PC-3 (cell line): ENCODE data around the gene PCDHGA4. TPM values are rescaled to one million over a fixed set of nuclear protein-coding genes. Genes with fewer than 3 reads are reported as not detected.

Source experiments
- ATAC-seq: fragments of 200-7000 bp; cut with Tn5 transposase; 2 replicates; pipeline ENCODE4 v1.9.1; 2020; ENCODE audit warnings: mild to moderate bottlenecking, moderate library complexity
- BruUV-seq: library from RNA; stranded (reverse); fragments of 400-500 nt; replicated peaks from 2 replicates; lab custom pipeline; 2021; lab: Mats Ljungman, UMichigan
- CTCF ChIA-PET: fragments of 300-600 bp; sonication (Branson Sonifier 250); formaldehyde crosslinking; loops from one replicate; lab custom pipeline; 2022; ENCODE audit warnings: antibody characterized with exemption; lab: Charles Lee
- POLR2A ChIA-PET: fragments of 300-600 bp; sonication (Branson Sonifier 250); formaldehyde crosslinking; loops from one replicate; lab custom pipeline; 2022; ENCODE audit warnings: antibody characterized with exemption; ENCODE audit not compliant: unreplicated experiment; lab: Charles Lee
- DNase-seq: peaks from one replicate; pipeline ENCODE4 v3.0.0-alpha.2; 2015
- H2AFZ ChIP-seq: fragments of 300-600 bp; sonication (generic); 2 replicates; pipeline ENCODE4 v1.6.0; 2016; ENCODE audit warnings: antibody characterized with exemption, low read length
- H3F3A ChIP-seq: fragments of 300-600 bp; sonication (generic); one replicate; pipeline ENCODE4 v1.6.0; 2017; ENCODE audit warnings: antibody characterized with exemption, low read length, control low read depth, mild to moderate bottlenecking; ENCODE audit not compliant: unreplicated experiment
- H3K27ac ChIP-seq: fragments of 300-600 bp; sonication (generic); 2 replicates; pipeline ENCODE4 v1.5.1; 2016; ENCODE audit warnings: mild to moderate bottlenecking, low read length
- H3K27me3 ChIP-seq: fragments of 300-600 bp; sonication (generic); 2 replicates; pipeline ENCODE4 v1.6.1; 2016; ENCODE audit warnings: low read length, mixed read lengths
- H3K36me3 ChIP-seq: fragments of 300-600 bp; sonication (generic); 2 replicates; pipeline ENCODE4 v1.6.1; 2016; ENCODE audit warnings: low read depth, mixed run types, low read length, mixed read lengths
- H3K4me1 ChIP-seq: fragments of 300-600 bp; sonication (generic); 2 replicates; pipeline ENCODE4 v1.5.1; 2016; ENCODE audit warnings: low read length; ENCODE audit not compliant: insufficient read depth
- H3K4me2 ChIP-seq: fragments of 300-600 bp; sonication (generic); 2 replicates; pipeline ENCODE4 v1.6.0; 2016; ENCODE audit warnings: low read length
- H3K4me3 ChIP-seq: fragments of 300-600 bp; sonication (generic); 2 replicates; pipeline ENCODE4 v1.5.1; 2016; ENCODE audit warnings: mild to moderate bottlenecking, low read length, mixed read lengths
- H3K79me2 ChIP-seq: fragments of 300-600 bp; sonication (generic); 2 replicates; pipeline ENCODE4 v1.6.1; 2017; ENCODE audit warnings: low read length, mixed read lengths
- H3K9ac ChIP-seq: fragments of 300-600 bp; sonication (generic); 2 replicates; pipeline ENCODE4 v1.6.0; 2016; ENCODE audit warnings: mild to moderate bottlenecking, low read length
- H3K9me2 ChIP-seq: fragments of 300-600 bp; sonication (generic); replicated peaks from 2 replicates; pipeline ENCODE4 v1.6.1; 2016; ENCODE audit warnings: mixed run types, low read length, mixed read lengths
- H3K9me3 ChIP-seq: fragments of 300-600 bp; sonication (generic); 2 replicates; pipeline ENCODE4 v1.6.1; 2016; ENCODE audit warnings: low read length, mixed read lengths
- H4K20me1 ChIP-seq: fragments of 300-600 bp; sonication (generic); 2 replicates; pipeline ENCODE4 v1.6.1; 2016; ENCODE audit warnings: low read length, mixed read lengths
- EZH2 ChIP-seq: fragments of 300-600 bp; sonication (generic); IDR thresholded peaks from one replicate; pipeline ENCODE4 v1.6.1; 2017; ENCODE audit warnings: antibody characterized with exemption, mild to moderate bottlenecking, low read length; ENCODE audit not compliant: unreplicated experiment
- EZH2phosphoT487 ChIP-seq: fragments of 300-600 bp; sonication (generic); IDR thresholded peaks from 2 replicates; pipeline ENCODE4 v1.6.1; 2018; ENCODE audit warnings: mild to moderate bottlenecking, antibody characterized with exemption, low read length, borderline replicate concordance
- intact Hi-C: fragments of 100-400 bp; cut with micrococcal nuclease; formaldehyde crosslinking; loops from 2 replicates; pipeline ENCODE4 v1.9.0; 2023
- total RNA-seq: library from RNA; depleted of rRNA; stranded (reverse); fragments of >200 nt; gene quantifications from 2 replicates; pipeline ENCODE4 v1.2.3, GENCODE V29; 2014; rRNA removed
- TF ChIP-seq, protein P1 (sequence below): fragments of 300-600 bp; sonication (generic); conservative IDR thresholded peaks from 2 replicates; pipeline ENCODE4 v1.5.1; 2017; ENCODE audit warnings: antibody characterized with exemption, low read depth, mild to moderate bottlenecking, low read length

The PCDHGA4 gene
- total RNA-seq, 1 experiment from 2014 or later: 0.04 TPM

DNA sequence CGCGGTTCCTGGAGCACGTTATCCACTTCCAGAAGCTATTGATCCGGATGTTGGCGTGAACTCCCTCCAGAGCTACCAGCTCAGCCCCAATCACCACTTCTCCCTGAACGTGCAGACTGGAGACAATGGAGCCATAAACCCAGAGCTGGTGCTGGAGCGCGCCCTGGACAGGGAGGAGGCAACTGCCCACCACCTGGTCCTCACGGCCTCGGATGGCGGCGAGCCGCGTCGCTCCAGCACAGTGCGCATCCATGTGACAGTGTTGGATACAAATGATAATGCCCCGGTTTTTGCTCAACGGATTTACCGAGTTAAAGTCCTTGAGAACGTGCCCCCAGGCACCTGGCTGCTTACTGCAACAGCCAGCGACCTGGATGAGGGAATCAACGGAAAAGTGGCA lies 48.6 kb downstream of the PCDHGA4 start:
- H3K4me2 ChIP-seq: no peak overlapping the region
- no peaks in the 10 kb centered on the region for H3F3A ChIP-seq
- H3K79me2 ChIP-seq: no peaks in the 10 kb centered on the region
- CTCF ChIA-PET: no interaction called here
- no peaks in the 10 kb centered on the region for H3K4me1 ChIP-seq
- intact Hi-C loops: no loop called here
- TF ChIP-seq, protein P1, sequence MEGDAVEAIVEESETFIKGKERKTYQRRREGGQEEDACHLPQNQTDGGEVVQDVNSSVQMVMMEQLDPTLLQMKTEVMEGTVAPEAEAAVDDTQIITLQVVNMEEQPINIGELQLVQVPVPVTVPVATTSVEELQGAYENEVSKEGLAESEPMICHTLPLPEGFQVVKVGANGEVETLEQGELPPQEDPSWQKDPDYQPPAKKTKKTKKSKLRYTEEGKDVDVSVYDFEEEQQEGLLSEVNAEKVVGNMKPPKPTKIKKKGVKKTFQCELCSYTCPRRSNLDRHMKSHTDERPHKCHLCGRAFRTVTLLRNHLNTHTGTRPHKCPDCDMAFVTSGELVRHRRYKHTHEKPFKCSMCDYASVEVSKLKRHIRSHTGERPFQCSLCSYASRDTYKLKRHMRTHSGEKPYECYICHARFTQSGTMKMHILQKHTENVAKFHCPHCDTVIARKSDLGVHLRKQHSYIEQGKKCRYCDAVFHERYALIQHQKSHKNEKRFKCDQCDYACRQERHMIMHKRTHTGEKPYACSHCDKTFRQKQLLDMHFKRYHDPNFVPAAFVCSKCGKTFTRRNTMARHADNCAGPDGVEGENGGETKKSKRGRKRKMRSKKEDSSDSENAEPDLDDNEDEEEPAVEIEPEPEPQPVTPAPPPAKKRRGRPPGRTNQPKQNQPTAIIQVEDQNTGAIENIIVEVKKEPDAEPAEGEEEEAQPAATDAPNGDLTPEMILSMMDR: no peak
- TF ChIP-seq EZH2: no peak
- TF ChIP-seq EZH2phosphoT487: no peak
- POLR2A ChIA-PET: no interaction called here
- no peak overlapping the region for H2AFZ ChIP-seq
- H3K9me3 ChIP-seq: peaks cover 14% of the 10 kb centered on the region; the same call in 1 of the 2 replicates
- no peaks in the 10 kb centered on the region for H3K9me2 ChIP-seq
- peaks cover 9% of the 10 kb centered on the region; the same call in 1 of the 2 replicates for H3K36me3 ChIP-seq
- DNase-seq (no peak), ATAC-seq (no peak)
- BruUV-seq: no TSS peak
- H3K27me3 ChIP-seq: no peaks in the 10 kb centered on the region
- H3K4me3 ChIP-seq: no peak overlapping the region
- H4K20me1 ChIP-seq: no peaks in the 10 kb centered on the region
- no peak overlapping the region for H3K27ac ChIP-seq
- no peak overlapping the region for H3K9ac ChIP-seq

Other genes starting within 250 kb of the PCDHGA4 start
- 0.07 and 0.52 TPM in 2 replicates for gene PCDHB4, start 233.2 kb upstream of the PCDHGA4 start, total RNA-seq
- gene PCDHB5, start 219.8 kb upstream of the PCDHGA4 start, total RNA-seq: 0.12 and 0.69 TPM in 2 replicates
- not detected in 2 replicates for gene PCDHB6, start 205.0 kb upstream of the PCDHGA4 start, total RNA-seq
- 0.22 TPM in 1 of 2 replicates, not detected in the other for gene PCDHB7, start 182.4 kb upstream of the PCDHGA4 start, total RNA-seq
- gene PCDHB8, start 177.2 kb upstream of the PCDHGA4 start, total RNA-seq: 0.22 and 0.40 TPM in 2 replicates
- gene PCDHB16, start 172.6 kb upstream of the PCDHGA4 start, total RNA-seq: 0.46 TPM in 1 of 2 replicates, not detected in the other
- 0.23 and 0.73 TPM in 2 replicates for gene PCDHB9, start 167.9 kb upstream of the PCDHGA4 start, total RNA-seq
- gene PCDHB10, start 162.7 kb upstream of the PCDHGA4 start, total RNA-seq: 0.33 and 0.35 TPM in 2 replicates
- gene PCDHB11, start 155.4 kb upstream of the PCDHGA4 start, total RNA-seq: 0.40 and 0.69 TPM in 2 replicates
- gene PCDHB12, start 146.3 kb upstream of the PCDHGA4 start, total RNA-seq: 0.15 and 0.63 TPM in 2 replicates
- gene PCDHB13, start 141.1 kb upstream of the PCDHGA4 start, total RNA-seq: 0.40 and 0.52 TPM in 2 replicates
- gene PCDHB14, start 131.7 kb upstream of the PCDHGA4 start, total RNA-seq: 0.58 and 0.87 TPM in 2 replicates
- gene PCDHB15, start 109.6 kb upstream of the PCDHGA4 start, total RNA-seq: not detected in 2 replicates
- 0.18 and 0.40 TPM in 2 replicates for gene SLC25A2, start 51.0 kb upstream of the PCDHGA4 start, total RNA-seq
- gene TAF7, start 34.2 kb upstream of the PCDHGA4 start, total RNA-seq: 27.6 and 32.3 TPM in 2 replicates
- 0.04 and 0.06 TPM in 2 replicates for gene PCDHGA1, start 24.5 kb upstream of the PCDHGA4 start, total RNA-seq
- gene PCDHGA2, start 16.3 kb upstream of the PCDHGA4 start, total RNA-seq: not detected in 2 replicates
- gene PCDHGA3, start 11.2 kb upstream of the PCDHGA4 start, total RNA-seq: not detected in 2 replicates
- 0.04 TPM in 1 of 2 replicates, not detected in the other for gene PCDHGB1, start 4.9 kb upstream of the PCDHGA4 start, total RNA-seq
- 1.4 and 2.2 TPM in 2 replicates for gene PCDHGB2, start 5.0 kb downstream of the PCDHGA4 start, total RNA-seq
- gene PCDHGA5, start 9.1 kb downstream of the PCDHGA4 start, total RNA-seq: 0.98 and 2.4 TPM in 2 replicates
- gene PCDHGB3, start 15.2 kb downstream of the PCDHGA4 start, total RNA-seq: 1.2 and 1.3 TPM in 2 replicates
- 1.3 and 1.6 TPM in 2 replicates for gene PCDHGA6, start 18.9 kb downstream of the PCDHGA4 start, total RNA-seq
- 0.51 and 0.75 TPM in 2 replicates for gene PCDHGA7, start 27.7 kb downstream of the PCDHGA4 start, total RNA-seq
- 0.73 and 1.3 TPM in 2 replicates for gene PCDHGB4, start 32.7 kb downstream of the PCDHGA4 start, total RNA-seq
- gene PCDHGA8, start 37.6 kb downstream of the PCDHGA4 start, total RNA-seq: 0.23 and 0.51 TPM in 2 replicates
- 9.0 and 10.3 TPM in 2 replicates for gene PCDHGB5, start 42.9 kb downstream of the PCDHGA4 start, total RNA-seq
- gene PCDHGA9, start 47.8 kb downstream of the PCDHGA4 start, total RNA-seq: 1.9 and 2.9 TPM in 2 replicates
- gene PCDHGB6, start 53.0 kb downstream of the PCDHGA4 start, total RNA-seq: 1.1 and 1.8 TPM in 2 replicates
- 0.23 and 0.84 TPM in 2 replicates for gene PCDHGA10, start 58.0 kb downstream of the PCDHGA4 start, total RNA-seq
- 0.44 and 1.4 TPM in 2 replicates for gene PCDHGB7, start 62.7 kb downstream of the PCDHGA4 start, total RNA-seq
- 0.66 and 0.92 TPM in 2 replicates for gene PCDHGA11, start 66.0 kb downstream of the PCDHGA4 start, total RNA-seq
- 0.11 and 0.52 TPM in 2 replicates for gene PCDHGA12, start 75.5 kb downstream of the PCDHGA4 start, total RNA-seq
- gene PCDHGC3, start 120.9 kb downstream of the PCDHGA4 start, total RNA-seq: 0.35 and 2.1 TPM in 2 replicates
- gene PCDHGC4, start 130.0 kb downstream of the PCDHGA4 start, total RNA-seq: 0.58 and 1.5 TPM in 2 replicates
- 0.40 and 0.46 TPM in 2 replicates for gene PCDHGC5, start 134.1 kb downstream of the PCDHGA4 start, total RNA-seq